AG04449 (cell line): ENCODE measurements around the gene CDS1.
"Not testable (repeated sequence)": the region's sequence is repeated elsewhere in the genome, so short reads cannot be mapped to it uniquely, and the experiment has no call there.

Source experiments
- CTCF ChIA-PET: fragments of 350-600 bp; formaldehyde crosslinking; extraction: SDS; loops from one replicate; lab custom pipeline; 2021; ENCODE audit warnings: antibody characterized with exemption; lab: Yijun Ruan, JAX
- POLR2A ChIA-PET: fragments of 400-600, 350-600 bp; formaldehyde crosslinking; extraction: SDS; loops from one replicate; lab custom pipeline; 2020; ENCODE audit warnings: antibody characterized with exemption, inconsistent platforms; lab: Yijun Ruan, JAX
- DNase-seq: peaks from one replicate; pipeline ENCODE4 v3.0.0-alpha.2; 2010; ENCODE audit warnings: low read depth, low spot score
- H3K4me3 ChIP-seq: 2 replicates; pipeline ENCODE4 v1.5.1; 2011; ENCODE audit warnings: low read depth, mild to moderate bottlenecking, control low read depth, low read length
- CTCF ChIP-seq: IDR thresholded peaks from one replicate; pipeline ENCODE4 v1.5.1; 2011; ENCODE audit warnings: mild to moderate bottlenecking, moderate library complexity, low read length, control low read depth, inconsistent platforms; ENCODE audit not compliant: insufficient read depth; ENCODE audit errors: missing control alignments

The CDS1 gene

GRCh38 chr4:84648863-84649647 lies 66.1 kb downstream of the CDS1 start:
- no peak overlapping the region for H3K4me3 ChIP-seq
- POLR2A ChIA-PET: no interaction called here
- no peak for TF ChIP-seq CTCF
- DNase-seq: no peak
- CTCF ChIA-PET: no interaction called here

- no peak overlapping the region for H3K4me3 ChIP-seq
- DNase-seq: no peak
- CTCF ChIA-PET: no interaction called here
- POLR2A ChIA-PET: no interaction called here
- no peak for TF ChIP-seq CTCF
These were observed 68.6 kb downstream of the CDS1 start for GRCh38 chr4:84651499-84651898.

GRCh38 chr4:84652478-84652877 lies 69.6 kb downstream of the CDS1 start:
- POLR2A ChIA-PET: no interaction called here
- CTCF ChIA-PET: no interaction called here
- H3K4me3 ChIP-seq: no peak overlapping the region

GRCh38 chr4:84660606-84661005 lies 77.7 kb downstream of the CDS1 start:
- no peak overlapping the region for H3K4me3 ChIP-seq
- DNase-seq: no peak
- no peak for TF ChIP-seq CTCF
- POLR2A ChIA-PET: no interaction called here
- CTCF ChIA-PET: no interaction called here

More at GRCh38 chr4:84652478-84652877, 69.6 kb downstream of the CDS1 start:
- no peak for TF ChIP-seq CTCF
- no peak for DNase-seq

GRCh38 chr4:84661191-84661939 lies 78.4 kb downstream of the CDS1 start:
- TF ChIP-seq CTCF: no peak
- CTCF ChIA-PET: no interaction called here
- POLR2A ChIA-PET: no interaction called here
- H3K4me3 ChIP-seq: no peak overlapping the region
- DNase-seq: no peak

GRCh38 chr4:84664767-84665166 lies 81.8 kb downstream of the CDS1 start:
- CTCF ChIA-PET, DNase-seq, POLR2A ChIA-PET, H3K4me3 ChIP-seq: not testable (repeated sequence)
